Measurements from ENCODE around the gene DPEP3.
"Not testable (repeated sequence)": the region's sequence is repeated elsewhere in the genome, so short reads cannot be mapped to it uniquely, and the experiment has no call there.

Gene DPEP3

GRCh38 chr16:68015681-68016080, 35.4 kb upstream of the DPEP3 start, which contains the start of gene DPEP2NB:
DPEP2NB (minus strand) TSS chr16:68015911; CDS start chr16:68015770, 141 bp downstream.
- no peak within 1 kb of the TSS for H3K4me3 ChIP-seq (replicated peaks; ENCODE audit: low read depth, low read length)
- DNase-seq (ENCODE audit: low read depth), result no peak
- TF ChIP-seq CTCF (IDR thresholded peaks at IDR 0.05; ENCODE audit: low read length, missing control alignments), result no peak

- no peak for TF ChIP-seq CTCF (IDR thresholded peaks at IDR 0.05; ENCODE audit: low read length, missing control alignments)
- DNase-seq (ENCODE audit: low read depth), result peak; percentile 40
- no peak overlapping the region for H3K4me3 ChIP-seq (replicated peaks; ENCODE audit: low read depth, low read length)
These were observed 33.1 kb upstream of the DPEP3 start for GRCh38 chr16:68013440-68013839.

- H3K4me3 ChIP-seq (replicated peaks; ENCODE audit: low read depth, low read length); DNase-seq (ENCODE audit: low read depth): not testable (repeated sequence)
These were observed 29.6 kb upstream of the DPEP3 start for GRCh38 chr16:68009872-68010271.

GRCh38 chr16:68009157-68009735, 28.9 kb upstream of the DPEP3 start:
- DNase-seq (ENCODE audit: low read depth), result no peak
- TF ChIP-seq CTCF (IDR thresholded peaks at IDR 0.05; ENCODE audit: low read length, missing control alignments), result no peak
- no peak overlapping the region for H3K4me3 ChIP-seq (replicated peaks; ENCODE audit: low read depth, low read length)

- peak; percentile 35 for DNase-seq (ENCODE audit: low read depth)
- no peak for TF ChIP-seq CTCF (IDR thresholded peaks at IDR 0.05; ENCODE audit: low read length, missing control alignments)
- no peak overlapping the region for H3K4me3 ChIP-seq (replicated peaks; ENCODE audit: low read depth, low read length)
These were observed 25.5 kb upstream of the DPEP3 start for GRCh38 chr16:68005786-68006286.

- no peak for TF ChIP-seq CTCF (IDR thresholded peaks at IDR 0.05; ENCODE audit: low read length, missing control alignments)
- no peak for DNase-seq (ENCODE audit: low read depth)
- H3K4me3 ChIP-seq (replicated peaks; ENCODE audit: low read depth, low read length), result no peak overlapping the region
These were observed 24.9 kb upstream of the DPEP3 start for GRCh38 chr16:68005211-68005610.

GRCh38 chr16:68003031-68003430, 22.7 kb upstream of the DPEP3 start:
- no peak overlapping the region for H3K4me3 ChIP-seq (replicated peaks; ENCODE audit: low read depth, low read length)
- TF ChIP-seq CTCF (IDR thresholded peaks at IDR 0.05; ENCODE audit: low read length, missing control alignments), result no peak
- DNase-seq (ENCODE audit: low read depth), result peak; percentile 18
